NCI-H1048 (cell line): ENCODE results near the gene MBNL1.

Experiments used
- DNase-seq: peaks from one replicate; lab custom pipeline; 2025; lab: John Stamatoyannopoulos, UW

The MBNL1 gene

GRCh38 chr3:152253514-152253913 lies 15.2 kb upstream of the MBNL1 start:
- no peak for DNase-seq

GRCh38 chr3:152254041-152254440 lies 14.7 kb upstream of the MBNL1 start:
- DNase-seq = no peak

- DNase-seq = no peak
Observed at GRCh38 chr3:152255290-152255689, 13.4 kb upstream of the MBNL1 start.

GRCh38 chr3:152256851-152257562 lies 11.7 kb upstream of the MBNL1 start:
- DNase-seq = no peak

GRCh38 chr3:152257563-152258035 lies 11.1 kb upstream of the MBNL1 start:
- DNase-seq = no peak

- DNase-seq = no peak
Observed at GRCh38 chr3:152258448-152259393, 10.0 kb upstream of the MBNL1 start.

GRCh38 chr3:152259468-152259867 lies 9.3 kb upstream of the MBNL1 start:
- no peak for DNase-seq

GRCh38 chr3:152260026-152260425 lies 8.7 kb upstream of the MBNL1 start:
- no peak for DNase-seq

- DNase-seq = no peak
Observed at GRCh38 chr3:152260529-152260928, 8.2 kb upstream of the MBNL1 start.

- DNase-seq = no peak
Observed at GRCh38 chr3:152261329-152261728, 7.4 kb upstream of the MBNL1 start.

- DNase-seq = no peak
Observed at GRCh38 chr3:152263711-152264110, 5.0 kb upstream of the MBNL1 start.

GRCh38 chr3:152264378-152264777 lies 4.4 kb upstream of the MBNL1 start:
- DNase-seq = no peak

GRCh38 chr3:152266221-152266995 lies 2.3 kb upstream of the MBNL1 start:
- no peak for DNase-seq

GRCh38 chr3:152267831-152268554 lies 736 bp upstream of the MBNL1 start:
- no peak for DNase-seq

GRCh38 chr3:152269056-152269830 lies 514 bp downstream of the MBNL1 start:
- no peak for DNase-seq

GRCh38 chr3:152269831-152270734 lies 1.4 kb downstream of the MBNL1 start:
- DNase-seq = no peak

GRCh38 chr3:152270937-152271336 lies 2.2 kb downstream of the MBNL1 start:
- no peak for DNase-seq

GRCh38 chr3:152271501-152272236 lies 2.9 kb downstream of the MBNL1 start:
- DNase-seq = no peak

- no peak for DNase-seq
Observed at GRCh38 chr3:152272771-152273242, 4.1 kb downstream of the MBNL1 start.
